Measurements from ENCODE around the gene CFB.
"Not testable (repeated sequence)": the region's sequence is repeated elsewhere in the genome, so short reads cannot be mapped to it uniquely, and the experiment has no call there.

GRCh38 chr6:31981744-31982143 is 35.8 kb downstream of the CFB start, which contains the start of gene C4A:
- TF ChIP-seq REST (IDR thresholded peaks at IDR 0.05; ENCODE audit: insufficient read depth in 1 of 2, low read depth in 2 of 2, low read length in 1 of 2); CTCF (IDR thresholded peaks at IDR 0.05); SIN3A (IDR thresholded peaks at IDR 0.05; ENCODE audit: borderline replicate concordance, insufficient read depth, low read depth, low read length); POLR2AphosphoS5 (IDR thresholded peaks at IDR 0.05; ENCODE audit: low read depth, low read length); TCF7L2 (IDR thresholded peaks at IDR 0.05; ENCODE audit: low read depth, low read length): not testable (repeated sequence)

All from Panc1 (cell line).